Endothelial cell of umbilical vein (primary cell): ENCODE results near the gene MTPN. TPM values are rescaled to one million over a fixed set of nuclear protein-coding genes. Genes with fewer than 3 reads are reported as not detected.

Experiments
- BruUV-seq: library from RNA; stranded (reverse); fragments of 400-500 nt; replicated peaks from 2 replicates; lab custom pipeline; 2021; lab: Mats Ljungman, UMichigan
- CTCF ChIA-PET: fragments of 300-600, 350-600 bp; sonication (Branson Sonifier 250); formaldehyde crosslinking; loops from one replicate; lab custom pipeline; 2021; ENCODE audit warnings: antibody characterized with exemption, inconsistent platforms; lab: Charles Lee
- POLR2A ChIA-PET: fragments of 300-600, 350-600 bp; sonication (Branson Sonifier 250); formaldehyde crosslinking; loops from one replicate; lab custom pipeline; 2021; ENCODE audit warnings: antibody characterized with exemption, inconsistent platforms; lab: Charles Lee
- DNase-seq: peaks from one replicate; pipeline ENCODE4 v3.0.0-alpha.2; 2011; ENCODE audit warnings: low read depth, low spot score
- FAIRE-seq: peaks from 2 replicates; lab custom pipeline; 2011; peaks lifted over from hg19 to GRCh38; lab: Jason Lieb, UNC
- H2AFZ ChIP-seq: 2 replicates; pipeline ENCODE4 v1.6.0; 2012; ENCODE audit warnings: low read depth, low read length, control low read depth, inconsistent platforms
- H3K27ac ChIP-seq: 2 replicates; pipeline ENCODE4 v1.5.1; 2011; ENCODE audit warnings: low read depth, mild to moderate bottlenecking, control low read depth, low read length, moderate library complexity; ENCODE audit not compliant: insufficient read depth
- H3K27me3 ChIP-seq, 2 experiments: 2 replicates each; pipeline versions ENCODE4 v1.6.0 to v1.6.1; 2011; ENCODE audit warnings: low read length in 2 of 2, mixed read lengths in 1 of 2; ENCODE audit not compliant: control insufficient read depth in 2 of 2, insufficient read depth in 2 of 2
- H3K36me3 ChIP-seq, 2 experiments: 2 replicates in 1 of 2; 3 replicates in 1 of 2; pipeline ENCODE4 v1.5.1; 2011; ENCODE audit warnings: low read length in 2 of 2, mild to moderate bottlenecking in 1 of 2, moderate library complexity in 1 of 2; ENCODE audit not compliant: control insufficient read depth in 2 of 2, insufficient read depth in 2 of 2; ENCODE audit errors: extremely low read depth in 1 of 2
- H3K4me1 ChIP-seq: 3 replicates; pipeline ENCODE4 v1.5.1; 2011; ENCODE audit warnings: mild to moderate bottlenecking, low read length; ENCODE audit not compliant: control insufficient read depth, insufficient read depth; ENCODE audit errors: extremely low read depth
- H3K4me2 ChIP-seq: 2 replicates; pipeline ENCODE4 v1.6.1; 2011; ENCODE audit warnings: low read length, control low read depth, mixed read lengths; ENCODE audit not compliant: insufficient read depth
- H3K4me3 ChIP-seq, 3 experiments: fragments of 200-600 bp in 1 of 3; sonication (generic), shearing (Covaris generic) in 1 of 3; replicated peaks in 1 of 3; 2 replicates each; pipeline ENCODE4 v1.5.1; 2011 to 2016; ENCODE audit warnings: control low read depth in 3 of 3, low read length in 3 of 3, mild to moderate bottlenecking in 2 of 3, inconsistent platforms in 1 of 3, low read depth in 1 of 3, moderate library complexity in 1 of 3; ENCODE audit not compliant: insufficient read depth in 1 of 3
- H3K79me2 ChIP-seq: 2 replicates; pipeline ENCODE4 v1.6.0; 2012; ENCODE audit warnings: low read length, inconsistent platforms; ENCODE audit not compliant: control insufficient read depth, insufficient read depth
- H3K9ac ChIP-seq: replicated peaks from 2 replicates; pipeline ENCODE3; 2011; ENCODE audit warnings: low read length, control low read depth; ENCODE audit not compliant: insufficient read depth; ENCODE audit errors: extremely low read depth
- H3K9me1 ChIP-seq: replicated peaks from 3 replicates; pipeline ENCODE4 v1.6.0; 2011; ENCODE audit warnings: mild to moderate bottlenecking, low read length; ENCODE audit not compliant: control insufficient read depth, insufficient read depth; ENCODE audit errors: extremely low read depth
- H3K9me3 ChIP-seq: replicated peaks from 2 replicates; pipeline ENCODE4 v1.5.1; 2012; ENCODE audit warnings: low read length, inconsistent platforms; ENCODE audit not compliant: control insufficient read depth, insufficient read depth
- H4K20me1 ChIP-seq: replicated peaks from 2 replicates; pipeline ENCODE3; 2011; ENCODE audit warnings: mild to moderate bottlenecking, low read length; ENCODE audit not compliant: control insufficient read depth, insufficient read depth; ENCODE audit errors: extremely low read depth
- CTCF ChIP-seq, 2 donors: IDR thresholded peaks; 1 replicate in 1 of 2; 2 replicates in 1 of 2; pipeline ENCODE4 v1.5.1; 2011; ENCODE audit warnings: low read length in 2 of 2, mild to moderate bottlenecking in 2 of 2, moderate library complexity in 2 of 2, control low read depth in 1 of 2, inconsistent platforms in 1 of 2, low read depth in 1 of 2; ENCODE audit not compliant: insufficient read depth in 1 of 2; ENCODE audit errors: extremely low read depth in 1 of 2
- EZH2 ChIP-seq: IDR thresholded peaks from 2 replicates; pipeline ENCODE4 v1.6.1; 2012; ENCODE audit warnings: borderline replicate concordance, low read depth, mild to moderate bottlenecking, moderate library complexity, low read length, inconsistent platforms; ENCODE audit not compliant: severe bottlenecking
- FOS ChIP-seq: IDR thresholded peaks from 2 replicates; pipeline ENCODE4 v1.6.1; 2011; ENCODE audit warnings: mild to moderate bottlenecking, low read length, moderate library complexity, borderline replicate concordance; ENCODE audit not compliant: insufficient read depth
- GATA2 ChIP-seq: IDR thresholded peaks from 2 replicates; pipeline ENCODE4 v1.7.0; 2011; ENCODE audit warnings: low read depth, mild to moderate bottlenecking, moderate library complexity, mixed read lengths, low read length; ENCODE audit not compliant: insufficient read length, insufficient read depth
- JUN ChIP-seq: IDR thresholded peaks from 2 replicates; pipeline ENCODE4 v1.6.1; 2011; ENCODE audit warnings: borderline replicate concordance, low read depth; ENCODE audit not compliant: insufficient read length, insufficient read depth
- MYC ChIP-seq: IDR thresholded peaks from one replicate; pipeline ENCODE4 v1.6.1; 2011; ENCODE audit warnings: mild to moderate bottlenecking, low read depth, low read length
- POLR2A ChIP-seq: IDR thresholded peaks from 2 replicates; pipeline ENCODE4 v1.6.1; 2012; ENCODE audit warnings: low read depth, mild to moderate bottlenecking, control low read depth, low read length
- POLR2AphosphoS5 ChIP-seq: IDR thresholded peaks from 2 replicates; pipeline ENCODE4 v1.6.1; 2012; ENCODE audit warnings: low read depth, mild to moderate bottlenecking, control low read depth, low read length, moderate library complexity; ENCODE audit not compliant: insufficient read depth
- dilution Hi-C: fragments of 300-500 bp; cut with MboI; formaldehyde crosslinking; loops from one replicate; pipeline ENCODE4 v1.15.0; 2019; ENCODE audit warnings: low sequenced_read_pairs; ENCODE audit not compliant: extremely low pct_ligation_motif_present
- intact Hi-C: fragments of 100-400 bp; cut with micrococcal nuclease; formaldehyde crosslinking; loops from one replicate; pipeline ENCODE4 v1.10.0; 2022
- polyA plus RNA-seq, 4 experiments: library from polyadenylated mRNA; depleted of rRNA in 3 of 4; stranded (reverse) in 3 of 4; unstranded in 1 of 4; fragments of >200 nt; gene quantifications; 2 replicates each; pipeline versions ENCODE4 v1.2.1 to v1.2.3, GENCODE V29; 2011 to 2012; ENCODE audit warnings: missing spikeins in 1 of 4
- total RNA-seq: library from RNA; stranded (reverse); gene quantifications from 2 replicates; pipeline ENCODE4 v1.2.3, GENCODE V29; 2021
- TF ChIP-seq, protein P1 (sequence below): IDR thresholded peaks from 2 replicates; pipeline ENCODE4 v1.6.1; 2011; ENCODE audit not compliant: insufficient read depth, insufficient read length

The MTPN gene
- total and polyA plus RNA-seq, 2 donors (not counting 3 experiments of a cell fraction or from before 2014, with no cell fraction given) = 58.1 to 174 TPM

DNA sequence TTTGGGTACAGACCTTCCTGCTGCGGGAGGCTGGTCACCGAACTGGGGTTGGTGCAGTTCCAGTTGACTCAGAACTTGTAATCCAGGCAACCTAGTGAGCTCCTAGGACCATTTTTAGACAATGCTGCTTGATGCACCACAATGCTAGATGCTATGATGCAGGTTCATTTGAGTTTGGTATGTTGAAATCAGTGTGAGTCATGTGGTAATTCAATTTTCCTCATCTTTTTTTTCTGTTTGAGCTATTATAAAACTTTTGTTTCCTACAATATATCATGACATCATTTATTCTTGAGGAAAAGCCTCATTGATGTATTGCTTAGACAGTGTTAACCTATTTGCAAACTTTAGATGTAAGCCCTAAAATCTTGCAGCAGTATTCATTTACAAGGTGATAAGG is 40.9 kb upstream of the MTPN start:
- no peak for DNase-seq

More for the DNA sequence above, 40.9 kb upstream of the MTPN start:
- no TSS peak for BruUV-seq
- no peaks in the 10 kb centered on the region for H3K79me2 ChIP-seq
- H3K9me3 ChIP-seq = no peaks in the 10 kb centered on the region
- no peak overlapping the region for H3K4me3 ChIP-seq
- no peaks in the 10 kb centered on the region for H3K9me1 ChIP-seq
- no peaks in the 10 kb centered on the region for H3K4me1 ChIP-seq
- POLR2A ChIA-PET = no interaction called here
- no peak overlapping the region for H3K4me2 ChIP-seq
- CTCF ChIA-PET = no interaction called here
- H4K20me1 ChIP-seq = no peaks in the 10 kb centered on the region
- H2AFZ ChIP-seq = no peak overlapping the region
- H3K27ac ChIP-seq = no peak overlapping the region
- intact Hi-C loops (no loop called here), dilution Hi-C loops (no loop called here)
- no peak for FAIRE-seq
- H3K36me3 ChIP-seq = no peaks in the 10 kb centered on the region
- TF ChIP-seq CTCF (IDR thresholded peaks at IDR 0.05; ENCODE audit: extremely low read depth in 1 of 2, insufficient read depth in 1 of 2, low read depth in 1 of 2, low read length in 2 of 2) = no peak
- TF ChIP-seq, protein P1, sequence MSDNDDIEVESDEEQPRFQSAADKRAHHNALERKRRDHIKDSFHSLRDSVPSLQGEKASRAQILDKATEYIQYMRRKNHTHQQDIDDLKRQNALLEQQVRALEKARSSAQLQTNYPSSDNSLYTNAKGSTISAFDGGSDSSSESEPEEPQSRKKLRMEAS = no peak
- no peak for TF ChIP-seq POLR2AphosphoS5
- TF ChIP-seq POLR2A = no peak
- no peak for TF ChIP-seq FOS
- TF ChIP-seq JUN = no peak
- no peak for TF ChIP-seq MYC
- TF ChIP-seq GATA2 = no peak
- no peak for TF ChIP-seq EZH2
- peaks cover 1 to 14% of the 10 kb centered on the region in 2 experiments for H3K27me3 ChIP-seq
- H3K9ac ChIP-seq = no peak overlapping the region
